CD4-positive, CD25-positive, alpha-beta regulatory T cell (primary cell): Measurements from ENCODE around the gene DNAH10. TPM values are rescaled to one million over a fixed set of nuclear protein-coding genes. Genes with fewer than 3 reads are reported as not detected.
A peak's percentile ranks its signal among the peaks of the same experiment; 100 is the strongest.

Source experiments
- ATAC-seq, 2 donors: fragments of 150-1000 bp; cut with Tn5 transposase; one replicate each; pipeline ENCODE4 v1.10.0; 2021; ENCODE audit warnings: low read depth in 2 of 2, moderate number of reproducible peaks in 2 of 2, moderate library complexity in 1 of 2
- DNase-seq, 3 donors: peaks; one replicate each; pipeline versions ENCODE4 v3.0.0 to v3.0.0-alpha.2; 2012 to 2022; ENCODE audit warnings: mixed read lengths in 1 of 3
- H3K27ac ChIP-seq: one replicate; pipeline ENCODE4 v1.7.0; 2013; ENCODE audit warnings: mild to moderate bottlenecking, low read length; ENCODE audit not compliant: insufficient read depth, poor library complexity, severe bottlenecking
- H3K27me3 ChIP-seq: one replicate; pipeline ENCODE4 v1.7.0; 2013; ENCODE audit warnings: low read length; ENCODE audit not compliant: control insufficient read depth, insufficient read depth
- H3K36me3 ChIP-seq: one replicate; pipeline ENCODE4 v1.7.0; 2013; ENCODE audit warnings: mild to moderate bottlenecking, low read length, moderate library complexity; ENCODE audit not compliant: control insufficient read depth, insufficient read depth
- H3K4me1 ChIP-seq: 2 replicates; pipeline ENCODE4 v1.7.0; 2013; ENCODE audit warnings: mild to moderate bottlenecking, low read length; ENCODE audit not compliant: insufficient read depth, control insufficient read depth, poor library complexity, severe bottlenecking
- H3K4me3 ChIP-seq: one replicate; pipeline ENCODE4 v1.7.0; 2013; ENCODE audit warnings: low read depth, mild to moderate bottlenecking, low read length, moderate library complexity
- H3K9me3 ChIP-seq, 2 experiments: 1 replicate in 1 of 2; 2 replicates in 1 of 2; pipeline ENCODE4 v1.7.0; 2013; ENCODE audit warnings: low read length in 2 of 2, mild to moderate bottlenecking in 1 of 2, moderate library complexity in 1 of 2; ENCODE audit not compliant: control insufficient read depth in 2 of 2
- H3K27ac Mint-ChIP-seq, 3 donors: one replicate each; pipeline ENCODE4 v1.8.0; 2020 to 2022; ENCODE audit warnings: mild to moderate bottlenecking in 3 of 3, mixed read lengths in 3 of 3, moderate library complexity in 2 of 3
- H3K27me3 Mint-ChIP-seq: one replicate; pipeline ENCODE4 v1.8.0; 2022; ENCODE audit warnings: mild to moderate bottlenecking, mixed read lengths
- H3K36me3 Mint-ChIP-seq: one replicate; pipeline ENCODE4 v1.8.0; 2020; ENCODE audit warnings: mixed read lengths
- H3K4me1 Mint-ChIP-seq, 4 donors: one replicate each; pipeline ENCODE4 v1.8.0; 2020 to 2022; ENCODE audit warnings: mixed read lengths in 4 of 4, mild to moderate bottlenecking in 1 of 4
- H3K4me3 Mint-ChIP-seq, 4 donors: one replicate each; pipeline ENCODE4 v1.8.0; 2020 to 2022; ENCODE audit warnings: mild to moderate bottlenecking in 4 of 4, mixed read lengths in 4 of 4, moderate library complexity in 3 of 4
- H3K9me3 Mint-ChIP-seq, 7 donors: one replicate each; pipeline ENCODE4 v1.8.0; 2020 to 2022; ENCODE audit warnings: mixed read lengths in 7 of 7, mild to moderate bottlenecking in 3 of 7, moderate library complexity in 2 of 7
- polyA plus RNA-seq, 4 donors: library from polyadenylated mRNA; unstranded; fragments of 300-500 nt; fragmentation: Illumina TruSeq; gene quantifications; one replicate each; pipeline ENCODE4 v1.2.3, GENCODE V29; 2021
- total RNA-seq: library from RNA; stranded (reverse); gene quantifications from one replicate; pipeline ENCODE4 v1.2.3, GENCODE V29; 2022

The DNAH10 gene
- total and polyA plus RNA-seq, 5 donors from 2014 or later = 0.02 to 0.07 TPM; not detected in 3

DNA sequence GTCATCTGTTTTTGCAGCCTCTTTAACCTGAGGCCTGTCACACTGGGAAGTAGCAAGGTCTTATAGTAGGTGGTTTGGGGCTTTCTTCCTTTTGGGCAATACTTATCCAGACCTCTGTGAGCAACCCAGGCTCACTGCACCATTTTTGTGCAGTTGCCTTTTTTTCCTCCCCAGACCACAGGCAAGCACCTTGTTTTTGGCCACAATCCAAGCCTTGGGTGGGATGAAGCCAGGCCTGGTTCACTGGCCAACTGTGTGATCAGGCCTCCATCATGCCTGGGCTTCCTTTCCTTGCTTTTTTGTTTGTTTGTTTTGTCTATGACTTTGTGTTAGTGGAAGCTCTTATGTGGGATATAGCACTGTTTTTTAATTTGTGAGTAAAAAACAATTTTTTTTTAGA, 71.7 kb downstream of the DNAH10 start:
- no peaks in the 10 kb centered on the region for H3K36me3 ChIP-seq
- Mint-ChIP-seq H3K4me1 (no peaks in the 10 kb centered on the region), H3K27ac (no peak overlapping the region), H3K4me3 (no peak overlapping the region), H3K27me3 (no peaks in the 10 kb centered on the region), H3K9me3 (peaks cover 0 to 11% (median 2%) of the 10 kb centered on the region in 7 donors), H3K36me3 (no peaks in the 10 kb centered on the region)
- no peaks in the 10 kb centered on the region for H3K4me1 ChIP-seq
- no peaks in the 10 kb centered on the region for H3K9me3 ChIP-seq
- no peak overlapping the region for H3K4me3 ChIP-seq
- H3K27me3 ChIP-seq = no peaks in the 10 kb centered on the region
- DNase-seq (no peak), ATAC-seq (no peak)
- no peak overlapping the region for H3K27ac ChIP-seq

GRCh38 chr12:123834845-123835244, 72.7 kb downstream of the DNAH10 start:
- Histone ChIP-seq H3K27me3 (no peaks in the 10 kb centered on the region), H3K27ac (no peak overlapping the region), H3K36me3 (no peaks in the 10 kb centered on the region), H3K4me3 (no peak overlapping the region), H3K4me1 (no peaks in the 10 kb centered on the region), H3K9me3 (no peaks in the 10 kb centered on the region)
- no peaks in the 10 kb centered on the region for H3K4me1 Mint-ChIP-seq
- no peaks in the 10 kb centered on the region for H3K36me3 Mint-ChIP-seq
- DNase-seq = no peak
- no peaks in the 10 kb centered on the region for H3K27me3 Mint-ChIP-seq
- no peak overlapping the region for H3K27ac Mint-ChIP-seq
- peaks cover 0 to 11% (median 2%) of the 10 kb centered on the region in 7 donors for H3K9me3 Mint-ChIP-seq
- no peak overlapping the region for H3K4me3 Mint-ChIP-seq
- ATAC-seq = no peak

DNA sequence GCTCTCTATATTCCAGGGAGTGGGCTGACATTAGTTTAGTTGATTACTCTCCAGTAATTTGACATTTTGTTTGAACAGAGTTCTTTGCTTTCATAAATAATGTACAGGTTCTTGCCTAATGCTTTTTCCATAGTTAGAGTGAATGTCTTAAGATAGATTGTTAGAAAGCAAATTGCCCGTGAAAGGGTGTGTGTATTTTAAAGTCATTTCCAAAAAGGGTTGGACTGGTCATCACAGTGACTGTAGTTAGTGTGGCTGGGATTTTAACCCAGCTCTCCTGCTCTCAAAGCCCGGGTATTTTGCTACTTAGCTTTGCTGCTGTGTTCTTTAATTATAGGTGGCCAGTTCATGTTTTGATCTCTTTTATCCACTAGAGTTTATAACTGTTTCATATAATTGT, 74.2 kb downstream of the DNAH10 start:
- Mint-ChIP-seq H3K4me1 (no peaks in the 10 kb centered on the region), H3K9me3 (peaks cover 0 to 11% (median 0%) of the 10 kb centered on the region in 7 donors), H3K36me3 (no peaks in the 10 kb centered on the region), H3K4me3 (no peak overlapping the region), H3K27ac (no peak overlapping the region), H3K27me3 (no peaks in the 10 kb centered on the region)
- no peaks in the 10 kb centered on the region for H3K4me1 ChIP-seq
- ATAC-seq = no peak
- no peak for DNase-seq
- H3K4me3 ChIP-seq = no peak overlapping the region
- no peaks in the 10 kb centered on the region for H3K36me3 ChIP-seq
- H3K27me3 ChIP-seq = no peaks in the 10 kb centered on the region
- no peak overlapping the region for H3K27ac ChIP-seq
- no peaks in the 10 kb centered on the region for H3K9me3 ChIP-seq

DNA sequence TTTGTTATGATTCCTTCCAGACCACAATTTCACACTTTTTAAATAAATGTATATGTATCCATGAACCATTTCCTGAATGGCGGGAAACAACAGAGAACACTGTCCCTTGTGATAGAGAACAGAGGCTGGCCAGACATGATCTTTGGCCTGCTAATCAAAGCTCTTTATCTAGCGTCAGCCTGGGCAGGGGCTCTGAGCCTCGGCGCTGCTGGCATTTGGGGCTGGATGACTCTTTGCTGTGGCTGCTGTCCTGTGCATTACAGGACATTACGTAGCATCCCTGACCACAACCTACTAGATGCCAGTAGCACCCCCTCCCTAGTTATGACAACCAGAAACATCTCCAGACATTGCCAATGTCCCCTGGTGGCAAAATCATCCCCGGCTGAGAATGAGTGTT, 77.7 kb downstream of the DNAH10 start:
- no peak for DNase-seq
- H3K27ac ChIP-seq = no peak overlapping the region
- no peaks in the 10 kb centered on the region for H3K27me3 ChIP-seq
- Mint-ChIP-seq H3K9me3 (peaks cover 0 to 6% (median 1%) of the 10 kb centered on the region in 7 donors), H3K36me3 (no peaks in the 10 kb centered on the region), H3K27ac (no peak overlapping the region), H3K4me3 (no peak overlapping the region), H3K4me1 (no peaks in the 10 kb centered on the region), H3K27me3 (peaks cover 9% of the 10 kb centered on the region)
- no peak overlapping the region for H3K4me3 ChIP-seq
- no peak for ATAC-seq
- H3K9me3 ChIP-seq = no peaks in the 10 kb centered on the region
- H3K36me3 ChIP-seq = no peaks in the 10 kb centered on the region
- no peaks in the 10 kb centered on the region for H3K4me1 ChIP-seq

GRCh38 chr12:123840765-123841425, 78.8 kb downstream of the DNAH10 start:
- H3K27ac ChIP-seq = no peak overlapping the region
- peaks cover 0 to 3% (median 0%) of the 10 kb centered on the region in 7 donors for H3K9me3 Mint-ChIP-seq
- no peak overlapping the region for H3K27ac Mint-ChIP-seq
- H3K4me3 Mint-ChIP-seq = no peak overlapping the region
- no peak overlapping the region for H3K4me3 ChIP-seq
- no peaks in the 10 kb centered on the region for H3K36me3 Mint-ChIP-seq
- no peaks in the 10 kb centered on the region for H3K36me3 ChIP-seq
- no peaks in the 10 kb centered on the region for H3K27me3 ChIP-seq
- no peak for ATAC-seq
- no peaks in the 10 kb centered on the region for H3K9me3 ChIP-seq
- DNase-seq = no peak
- peaks cover 9% of the 10 kb centered on the region for H3K27me3 Mint-ChIP-seq
- H3K4me1 ChIP-seq = no peaks in the 10 kb centered on the region
- no peaks in the 10 kb centered on the region for H3K4me1 Mint-ChIP-seq

- Mint-ChIP-seq H3K4me1 (no peaks in the 10 kb centered on the region), H3K27me3 (peaks cover 9% of the 10 kb centered on the region), H3K4me3 (no peak overlapping the region), H3K36me3 (no peaks in the 10 kb centered on the region), H3K9me3 (peaks cover 0 to 1% (median 0%) of the 10 kb centered on the region in 7 donors), H3K27ac (peak overlapping the region in 1 of 3 donors; percentile 58)
- Histone ChIP-seq H3K4me3 (no peak overlapping the region), H3K9me3 (no peaks in the 10 kb centered on the region), H3K27me3 (no peaks in the 10 kb centered on the region), H3K36me3 (no peaks in the 10 kb centered on the region), H3K4me1 (no peaks in the 10 kb centered on the region), H3K27ac (no peak overlapping the region)
- no peak for ATAC-seq
- no peak for DNase-seq
These were observed 82.0 kb downstream of the DNAH10 start for GRCh38 chr12:123843912-123844748.

GRCh38 chr12:123845881-123846280, 83.8 kb downstream of the DNAH10 start:
- Mint-ChIP-seq H3K36me3 (no peaks in the 10 kb centered on the region), H3K9me3 (peaks cover 0 to 1% (median 0%) of the 10 kb centered on the region in 7 donors), H3K27ac (no peak overlapping the region), H3K4me3 (no peak overlapping the region), H3K4me1 (no peaks in the 10 kb centered on the region), H3K27me3 (peaks cover 9% of the 10 kb centered on the region)
- H3K4me3 ChIP-seq = no peak overlapping the region
- DNase-seq = no peak
- H3K27ac ChIP-seq = no peak overlapping the region
- no peaks in the 10 kb centered on the region for H3K4me1 ChIP-seq
- no peaks in the 10 kb centered on the region for H3K27me3 ChIP-seq
- no peak for ATAC-seq
- H3K9me3 ChIP-seq = no peaks in the 10 kb centered on the region
- H3K36me3 ChIP-seq = no peaks in the 10 kb centered on the region
